HL-60 (cell line): ENCODE results near the gene TRIP13.

Experiments
- DNase-seq, 2 experiments: peaks; one replicate each; pipeline ENCODE4 v3.0.0-alpha.2; 2010 to 2020; ENCODE audit warnings: low read depth in 1 of 2, low spot score in 1 of 2
- H3K27ac ChIP-seq: fragments of 250-450 bp; sonication (Bioruptor Pico); replicated peaks from 2 replicates; pipeline ENCODE4 v1.5.1; 2020; ENCODE audit warnings: mild to moderate bottlenecking, moderate library complexity
- H3K27me3 ChIP-seq: fragments of 250-450 bp; sonication (Bioruptor Pico); 2 replicates; pipeline ENCODE4 v1.5.1; 2021; ENCODE audit warnings: mild to moderate bottlenecking, moderate library complexity; ENCODE audit not compliant: insufficient read depth, poor library complexity, severe bottlenecking
- H3K4me3 ChIP-seq: replicated peaks from 2 replicates; pipeline ENCODE4 v1.5.1; 2011; ENCODE audit warnings: mild to moderate bottlenecking, control low read depth, low read length; ENCODE audit not compliant: insufficient read depth
- CTCF ChIP-seq: IDR thresholded peaks from one replicate; pipeline ENCODE4 v1.5.1; 2011; ENCODE audit warnings: low read length, control low read depth, inconsistent platforms; ENCODE audit not compliant: insufficient read depth
- GABPA ChIP-seq: IDR thresholded peaks from 2 replicates; pipeline ENCODE4 v1.6.1; 2012; ENCODE audit warnings: low read depth
- POLR2AphosphoS5 ChIP-seq: IDR thresholded peaks from 2 replicates; pipeline ENCODE4 v1.6.1; 2012; ENCODE audit warnings: low read depth
- SPI1 ChIP-seq: IDR thresholded peaks from 2 replicates; pipeline ENCODE4 v1.6.1; 2012; ENCODE audit warnings: low read depth, mild to moderate bottlenecking, borderline replicate concordance
- TF ChIP-seq, protein P1 (sequence below): IDR thresholded peaks from 2 replicates; pipeline ENCODE4 v1.6.1; 2012; ENCODE audit warnings: low read depth; ENCODE audit not compliant: insufficient replicate concordance

The TRIP13 gene

GRCh38 chr5:848671-849111 is 44.0 kb upstream of the TRIP13 start:
- no peak overlapping the region for H3K4me3 ChIP-seq
- no peak for DNase-seq
- no peak overlapping the region for H3K27ac ChIP-seq
- H3K27me3 ChIP-seq, result no peaks in the 10 kb centered on the region
- TF ChIP-seq SPI1 (no peak), GABPA (no peak), CTCF (no peak), POLR2AphosphoS5 (no peak)
- TF ChIP-seq, protein P1, sequence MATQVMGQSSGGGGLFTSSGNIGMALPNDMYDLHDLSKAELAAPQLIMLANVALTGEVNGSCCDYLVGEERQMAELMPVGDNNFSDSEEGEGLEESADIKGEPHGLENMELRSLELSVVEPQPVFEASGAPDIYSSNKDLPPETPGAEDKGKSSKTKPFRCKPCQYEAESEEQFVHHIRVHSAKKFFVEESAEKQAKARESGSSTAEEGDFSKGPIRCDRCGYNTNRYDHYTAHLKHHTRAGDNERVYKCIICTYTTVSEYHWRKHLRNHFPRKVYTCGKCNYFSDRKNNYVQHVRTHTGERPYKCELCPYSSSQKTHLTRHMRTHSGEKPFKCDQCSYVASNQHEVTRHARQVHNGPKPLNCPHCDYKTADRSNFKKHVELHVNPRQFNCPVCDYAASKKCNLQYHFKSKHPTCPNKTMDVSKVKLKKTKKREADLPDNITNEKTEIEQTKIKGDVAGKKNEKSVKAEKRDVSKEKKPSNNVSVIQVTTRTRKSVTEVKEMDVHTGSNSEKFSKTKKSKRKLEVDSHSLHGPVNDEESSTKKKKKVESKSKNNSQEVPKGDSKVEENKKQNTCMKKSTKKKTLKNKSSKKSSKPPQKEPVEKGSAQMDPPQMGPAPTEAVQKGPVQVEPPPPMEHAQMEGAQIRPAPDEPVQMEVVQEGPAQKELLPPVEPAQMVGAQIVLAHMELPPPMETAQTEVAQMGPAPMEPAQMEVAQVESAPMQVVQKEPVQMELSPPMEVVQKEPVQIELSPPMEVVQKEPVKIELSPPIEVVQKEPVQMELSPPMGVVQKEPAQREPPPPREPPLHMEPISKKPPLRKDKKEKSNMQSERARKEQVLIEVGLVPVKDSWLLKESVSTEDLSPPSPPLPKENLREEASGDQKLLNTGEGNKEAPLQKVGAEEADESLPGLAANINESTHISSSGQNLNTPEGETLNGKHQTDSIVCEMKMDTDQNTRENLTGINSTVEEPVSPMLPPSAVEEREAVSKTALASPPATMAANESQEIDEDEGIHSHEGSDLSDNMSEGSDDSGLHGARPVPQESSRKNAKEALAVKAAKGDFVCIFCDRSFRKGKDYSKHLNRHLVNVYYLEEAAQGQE, result no peak

DNA sequence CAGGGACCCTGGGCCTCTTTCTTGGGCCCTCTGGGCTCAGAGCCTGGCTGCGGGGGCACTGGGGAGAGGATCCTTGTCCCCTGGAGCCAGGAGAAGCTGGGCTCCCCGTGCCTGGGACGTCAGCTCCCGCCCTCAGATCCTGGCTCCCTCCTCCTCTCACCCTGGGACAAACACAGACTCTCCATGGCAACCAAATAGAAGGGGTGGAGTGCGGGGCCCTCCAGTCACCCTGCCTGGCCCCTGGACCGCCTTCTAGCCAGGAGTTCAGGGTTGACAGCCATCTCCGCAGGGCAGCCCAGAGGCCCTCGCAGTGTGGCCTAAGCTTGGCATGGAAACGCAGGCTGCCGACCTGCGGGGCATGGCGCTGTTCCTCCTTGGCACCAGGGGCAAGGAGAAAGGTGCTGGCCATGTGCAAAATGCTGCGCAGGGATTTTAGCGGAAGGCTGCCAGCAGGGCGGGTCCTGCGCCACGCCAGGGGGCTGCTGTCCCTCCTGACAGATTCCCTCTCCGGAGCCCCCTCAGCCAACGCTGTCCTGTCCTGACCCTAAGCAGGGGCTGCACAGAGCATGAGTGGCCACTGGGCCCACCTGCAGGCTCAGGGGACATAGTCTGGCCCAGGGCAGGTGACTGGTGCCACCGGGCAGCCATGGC is 42.9 kb upstream of the TRIP13 start:
- TF ChIP-seq, protein P1, result no peak
- TF ChIP-seq POLR2AphosphoS5, result no peak
- TF ChIP-seq GABPA, result no peak
- TF ChIP-seq CTCF, result no peak
- TF ChIP-seq SPI1, result no peak
- H3K4me3 ChIP-seq, result no peak overlapping the region
- no peak for DNase-seq
- H3K27ac ChIP-seq, result no peak overlapping the region
- no peaks in the 10 kb centered on the region for H3K27me3 ChIP-seq

DNA sequence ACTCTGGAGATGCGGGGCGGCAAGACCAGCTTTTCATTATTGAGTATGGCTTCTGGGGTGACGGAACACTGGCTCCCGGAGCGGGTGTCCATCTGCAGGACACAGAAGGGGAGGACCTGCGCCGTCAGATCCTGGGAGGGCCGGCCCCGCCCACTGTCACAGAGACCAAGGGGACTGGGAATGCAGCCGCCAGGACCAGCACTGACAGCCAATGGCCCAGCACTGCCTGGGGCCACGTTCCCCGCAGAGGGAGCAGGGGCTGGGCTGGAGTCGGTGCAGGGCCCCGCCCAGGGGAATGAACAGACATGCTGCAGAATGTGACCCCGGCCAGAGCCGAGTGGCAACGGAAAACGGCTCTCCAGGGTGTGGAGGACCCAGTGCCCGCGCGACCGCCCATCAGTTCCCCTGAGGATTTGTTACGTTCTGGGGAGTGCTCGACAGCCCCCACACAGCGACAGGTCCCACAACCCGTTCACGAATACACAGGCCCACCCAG is 42.1 kb upstream of the TRIP13 start, which contains the start of gene ZDHHC11:
ZDHHC11 (minus strand) TSS at position 476 of the 496 bp plus-strand sequence; CDS start at position 92, 384 bp downstream.
- no peak for DNase-seq
- H3K27ac ChIP-seq, result no peak within 1 kb of the TSS
- TF ChIP-seq SPI1 (no peak), POLR2AphosphoS5 (no peak), CTCF (no peak), GABPA (no peak)
- TF ChIP-seq, protein P1, result no peak
- H3K27me3 ChIP-seq, result no peaks in the 10 kb centered on the region
- H3K4me3 ChIP-seq, result no peak within 1 kb of the TSS
